AG20443 (cell line): Measurements from ENCODE around the gene SETD3.
A peak's percentile ranks its signal among the peaks of the same experiment; 100 is the strongest.

Experiments
- DNase-seq: peaks from one replicate; pipeline ENCODE4 v3.0.0; 2012; ENCODE audit warnings: low spot score, mixed read lengths

Gene SETD3

GRCh38 chr14:99497894-99498293 is 17.2 kb upstream of the SETD3 start:
- no peak for DNase-seq

- DNase-seq = no peak
Observed at GRCh38 chr14:99497341-99497740, 16.7 kb upstream of the SETD3 start.

GRCh38 chr14:99484106-99484505 is 3.4 kb upstream of the SETD3 start:
- DNase-seq = no peak

- peak; percentile 44 for DNase-seq
Observed at GRCh38 chr14:99481745-99482099, 1.1 kb upstream of the SETD3 start.

GRCh38 chr14:99480917-99481744 is 472 bp upstream of the SETD3 start, which contains the start of gene CCNK:
Gene CCNK (plus strand): TSS chr14:99481409. CDS start chr14:99492678, 11,269 bp downstream.
- peak; percentile 98 for DNase-seq

- DNase-seq = no peak
Observed at GRCh38 chr14:99479160-99479905, 1.3 kb downstream of the SETD3 start.

GRCh38 chr14:99478128-99478527 is 2.5 kb downstream of the SETD3 start:
- DNase-seq = no peak

- no peak for DNase-seq
Observed at GRCh38 chr14:99476864-99477263, 3.8 kb downstream of the SETD3 start.

GRCh38 chr14:99475660-99476059 is 5.0 kb downstream of the SETD3 start:
- DNase-seq = no peak

GRCh38 chr14:99475179-99475578 is 5.5 kb downstream of the SETD3 start:
- DNase-seq = no peak

- no peak for DNase-seq
Observed at GRCh38 chr14:99473458-99473857, 7.2 kb downstream of the SETD3 start.

- DNase-seq = no peak
Observed at GRCh38 chr14:99472937-99473336, 7.7 kb downstream of the SETD3 start.

GRCh38 chr14:99471731-99472130 is 8.9 kb downstream of the SETD3 start:
- no peak for DNase-seq

- DNase-seq = no peak
Observed at GRCh38 chr14:99468836-99469592, 11.6 kb downstream of the SETD3 start.

GRCh38 chr14:99468081-99468480 is 12.6 kb downstream of the SETD3 start:
- DNase-seq = no peak

- DNase-seq = no peak
Observed at GRCh38 chr14:99467336-99468078, 13.2 kb downstream of the SETD3 start.

- no peak for DNase-seq
Observed at GRCh38 chr14:99466758-99467157, 13.9 kb downstream of the SETD3 start.

GRCh38 chr14:99465288-99465687 is 15.4 kb downstream of the SETD3 start:
- no peak for DNase-seq

- DNase-seq = no peak
Observed at GRCh38 chr14:99463974-99464373, 16.7 kb downstream of the SETD3 start.

- no peak for DNase-seq
Observed at GRCh38 chr14:99462210-99462609, 18.4 kb downstream of the SETD3 start.

- DNase-seq = no peak
Observed at GRCh38 chr14:99461411-99462085, 19.1 kb downstream of the SETD3 start.
